Esophagus squamous epithelium (tissue), 5 donors: ENCODE measurements around the gene ITGB8. TPM values are rescaled to one million over a fixed set of nuclear protein-coding genes. Genes with fewer than 3 reads are reported as not detected.

Source experiments
- DNase-seq: peaks from one replicate; lab custom pipeline; 2025; lab: John Stamatoyannopoulos, UW
- H3K27ac ChIP-seq, 4 donors: fragments of 200-600 bp; sonication (generic); one replicate each; pipeline ENCODE4 v1.5.1; 2016 to 2019; ENCODE audit warnings: mild to moderate bottlenecking in 1 of 4
- H3K27me3 ChIP-seq, 4 donors: fragments of 200-600 bp; sonication (generic); 1 replicate in 3 of 4; 2 replicates in 1 of 4; pipeline versions ENCODE4 v1.5.1 to v1.6.0; 2017 to 2021; ENCODE audit warnings: antibody characterized with exemption in 1 of 4
- H3K36me3 ChIP-seq, 3 donors: fragments of 200-600 bp; sonication (generic); one replicate each; pipeline ENCODE4 v1.5.1; 2016 to 2019
- H3K4me1 ChIP-seq, 3 donors: fragments of 200-600 bp; sonication (generic); one replicate each; pipeline ENCODE4 v1.5.1; 2017 to 2019
- H3K4me3 ChIP-seq, 4 donors: fragments of 200-600 bp; sonication (generic); 1 replicate in 3 of 4; 2 replicates in 1 of 4; pipeline ENCODE4 v1.5.1; 2016 to 2019; ENCODE audit warnings: mild to moderate bottlenecking in 2 of 4, moderate library complexity in 1 of 4
- H3K9me3 ChIP-seq, 3 donors: fragments of 200-600 bp; sonication (generic); one replicate each; pipeline ENCODE4 v1.5.1; 2016 to 2019
- CTCF ChIP-seq, 6 experiments: fragments of 450-650 bp in 4 of 6; fragments of 200-600 bp in 2 of 6; sonication (generic) in 2 of 6; IDR thresholded peaks; one replicate each; pipeline ENCODE4 v1.5.1; 2016 to 2019; ENCODE audit warnings: antibody characterized with exemption in 6 of 6, mild to moderate bottlenecking in 4 of 6, moderate library complexity in 4 of 6
- POLR2A ChIP-seq, 4 donors: fragments of 450-650 bp; IDR thresholded peaks; one replicate each; pipeline ENCODE4 v1.6.1; 2017; ENCODE audit warnings: antibody characterized with exemption in 4 of 4, mild to moderate bottlenecking in 4 of 4, moderate library complexity in 3 of 4
- WGBS, 2 donors: methylation state at CpG; one replicate each; pipeline ENCODE4 v1.1.5; 2018; 5-methylcytosine and 5-hydroxymethylcytosine counted together
- intact Hi-C: fragments of 100-400 bp; cut with DNase I; formaldehyde crosslinking; loops from one replicate; pipeline ENCODE4 v1.15.0; 2022
- total RNA-seq, 4 donors: library from RNA; depleted of rRNA; stranded (reverse); fragments of >200 nt; gene quantifications; one replicate each; pipeline ENCODE4 v1.1.0, GENCODE V29; 2016
- donor health status: DM: yes; HTN: yes; CAD: no.

ITGB8 gene
- total RNA-seq, 4 donors from 2014 or later: 23.5 to 30.6 (median 27.4) TPM

- Histone ChIP-seq H3K4me3 (no peak overlapping the region), H3K9me3 (no peaks in the 10 kb centered on the region), H3K36me3 (no peaks in the 10 kb centered on the region), H3K27ac (no peak overlapping the region), H3K27me3 (no peaks in the 10 kb centered on the region), H3K4me1 (no peaks in the 10 kb centered on the region)
- TF ChIP-seq POLR2A (IDR thresholded peaks at IDR 0.05) (no peak), CTCF (IDR thresholded peaks at IDR 0.05) (no peak)
- WGBS, 2 donors: 83 to 93% methylated on average over 2 of the region's 2 CpGs
- DNase-seq: no peak
- intact Hi-C loops: no loop called here
Measured at GRCh38 chr7:20287317-20287716, 43.4 kb upstream of the ITGB8 start.

GRCh38 chr7:20288036-20288435 is 42.7 kb upstream of the ITGB8 start:
- no peaks in the 10 kb centered on the region for H3K27me3 ChIP-seq
- no peak overlapping the region for H3K27ac ChIP-seq
- no peaks in the 10 kb centered on the region for H3K9me3 ChIP-seq
- H3K4me3 ChIP-seq: no peak overlapping the region
- no peaks in the 10 kb centered on the region for H3K36me3 ChIP-seq
- TF ChIP-seq CTCF (IDR thresholded peaks at IDR 0.05) (no peak), POLR2A (IDR thresholded peaks at IDR 0.05) (no peak)
- WGBS, 2 donors: 66 to 72% methylated on average over 2 of the region's 2 CpGs
- H3K4me1 ChIP-seq: no peaks in the 10 kb centered on the region
- intact Hi-C loops: no loop called here
- DNase-seq: no peak

DNA sequence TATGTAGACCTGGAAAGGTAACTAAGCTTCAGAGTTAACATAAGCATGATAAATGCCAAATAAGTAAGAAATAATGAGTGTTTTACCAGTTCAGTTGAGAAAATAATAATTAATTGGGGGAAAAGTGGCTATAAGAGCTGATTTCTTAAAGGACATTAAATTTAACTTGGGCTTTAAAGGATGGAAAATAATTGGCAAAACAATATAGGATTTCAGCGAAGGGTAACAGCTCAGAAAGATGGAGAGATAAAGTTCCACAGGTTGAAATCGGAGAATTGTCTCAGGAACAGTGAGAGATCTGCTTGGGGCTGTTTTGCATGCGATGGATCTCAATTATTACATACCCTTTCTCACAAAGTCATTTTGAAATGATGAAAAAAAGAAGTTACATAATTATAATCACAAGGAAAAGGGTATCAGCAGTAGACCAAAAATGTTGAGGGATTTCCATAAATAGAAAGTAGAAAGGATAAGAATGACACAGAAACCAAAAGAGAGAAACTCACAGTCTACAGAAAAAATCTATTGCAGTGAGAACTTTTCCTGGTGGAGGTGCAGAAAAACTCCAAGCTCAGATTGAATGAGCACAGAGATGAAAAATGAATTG is 40.1 kb upstream of the ITGB8 start:
- Histone ChIP-seq H3K4me3 (no peak overlapping the region), H3K36me3 (no peaks in the 10 kb centered on the region), H3K27ac (no peak overlapping the region), H3K4me1 (no peaks in the 10 kb centered on the region), H3K9me3 (no peaks in the 10 kb centered on the region), H3K27me3 (no peaks in the 10 kb centered on the region)
- no peak for DNase-seq
- TF ChIP-seq CTCF (IDR thresholded peaks at IDR 0.05) (no peak), POLR2A (IDR thresholded peaks at IDR 0.05) (no peak)
- WGBS, 2 donors: 65 to 78% methylated on average over 3 of the region's 3 CpGs
- intact Hi-C loops: no loop called here

DNA sequence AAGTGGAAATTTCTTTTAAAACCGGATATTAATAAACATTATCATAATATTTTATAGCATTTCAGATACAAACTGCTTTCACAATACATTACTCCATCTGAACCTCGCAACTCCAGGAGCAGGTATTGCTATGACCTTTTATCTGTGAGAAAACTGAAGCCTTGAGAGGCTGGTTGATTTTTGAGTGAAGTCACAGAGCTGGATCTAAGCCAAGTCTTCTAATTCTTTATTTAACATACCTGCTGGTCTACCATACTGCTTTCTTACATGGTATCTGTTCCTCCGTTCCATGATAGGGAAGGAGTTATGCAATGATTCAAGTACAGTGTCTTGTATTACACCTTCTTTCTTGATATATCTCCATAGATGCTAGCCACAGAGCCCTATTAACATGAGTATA is 37.4 kb upstream of the ITGB8 start:
- no peak for DNase-seq
- intact Hi-C loops: no loop called here

GRCh38 chr7:20296444-20296843 is 34.3 kb upstream of the ITGB8 start:
- intact Hi-C loops: no loop called here
- Histone ChIP-seq H3K27ac (no peak overlapping the region), H3K9me3 (no peaks in the 10 kb centered on the region), H3K36me3 (no peaks in the 10 kb centered on the region), H3K27me3 (no peaks in the 10 kb centered on the region), H3K4me3 (no peak overlapping the region), H3K4me1 (peaks cover 0 to 6% (median 0%) of the 10 kb centered on the region in 3 donors)
- DNase-seq: no peak
- no peak for TF ChIP-seq POLR2A (IDR thresholded peaks at IDR 0.05)
- no peak for TF ChIP-seq CTCF (IDR thresholded peaks at IDR 0.05)
- 81 to 88% methylated on average over 3 of the region's 3 CpGs for WGBS, 2 donors

More for the DNA sequence above, 37.4 kb upstream of the ITGB8 start:
- no peaks in the 10 kb centered on the region for H3K27me3 ChIP-seq
- TF ChIP-seq POLR2A (IDR thresholded peaks at IDR 0.05) (no peak), CTCF (IDR thresholded peaks at IDR 0.05) (no peak)
- no peaks in the 10 kb centered on the region for H3K36me3 ChIP-seq
- H3K4me1 ChIP-seq: no peaks in the 10 kb centered on the region
- WGBS, 2 donors: 78 to 87% methylated on average over 3 of the region's 3 CpGs
- H3K9me3 ChIP-seq: no peaks in the 10 kb centered on the region
- no peak overlapping the region for H3K27ac ChIP-seq
- H3K4me3 ChIP-seq: no peak overlapping the region
